GM10266 (cell line): ENCODE data around the gene MCHR2.

Experiments
- DNase-seq: peaks from one replicate; pipeline ENCODE4 v3.0.0; 2012; ENCODE audit errors: extremely low spot score
- TF ChIP-seq, protein P1 (sequence below): IDR thresholded peaks from 2 replicates; pipeline ENCODE4 v1.5.1; 2012; ENCODE audit warnings: mild to moderate bottlenecking, low read depth; ENCODE audit not compliant: control insufficient read depth, insufficient read depth; ENCODE audit errors: missing control alignments

The MCHR2 gene

DNA sequence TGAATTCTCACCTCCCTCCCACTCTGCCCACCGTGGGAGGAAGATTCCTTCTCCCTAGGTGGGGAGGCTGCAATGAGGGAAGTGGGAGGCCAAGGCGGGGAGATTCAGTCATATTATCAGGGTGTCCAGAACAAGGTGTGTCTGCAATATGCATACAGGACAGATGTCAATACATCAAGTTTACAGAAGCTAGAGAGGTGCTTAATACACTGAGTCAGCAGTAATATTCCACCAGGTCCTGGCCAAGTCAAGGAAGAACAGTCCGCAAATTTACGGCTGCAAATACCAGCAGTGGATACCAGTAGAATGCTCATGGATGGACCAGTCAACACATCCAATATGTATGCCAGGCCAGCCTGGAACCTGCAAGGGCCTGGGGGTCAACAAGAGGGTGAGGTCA is 119.0 kb downstream of the MCHR2 start:
- no peak for DNase-seq
- TF ChIP-seq, protein P1, sequence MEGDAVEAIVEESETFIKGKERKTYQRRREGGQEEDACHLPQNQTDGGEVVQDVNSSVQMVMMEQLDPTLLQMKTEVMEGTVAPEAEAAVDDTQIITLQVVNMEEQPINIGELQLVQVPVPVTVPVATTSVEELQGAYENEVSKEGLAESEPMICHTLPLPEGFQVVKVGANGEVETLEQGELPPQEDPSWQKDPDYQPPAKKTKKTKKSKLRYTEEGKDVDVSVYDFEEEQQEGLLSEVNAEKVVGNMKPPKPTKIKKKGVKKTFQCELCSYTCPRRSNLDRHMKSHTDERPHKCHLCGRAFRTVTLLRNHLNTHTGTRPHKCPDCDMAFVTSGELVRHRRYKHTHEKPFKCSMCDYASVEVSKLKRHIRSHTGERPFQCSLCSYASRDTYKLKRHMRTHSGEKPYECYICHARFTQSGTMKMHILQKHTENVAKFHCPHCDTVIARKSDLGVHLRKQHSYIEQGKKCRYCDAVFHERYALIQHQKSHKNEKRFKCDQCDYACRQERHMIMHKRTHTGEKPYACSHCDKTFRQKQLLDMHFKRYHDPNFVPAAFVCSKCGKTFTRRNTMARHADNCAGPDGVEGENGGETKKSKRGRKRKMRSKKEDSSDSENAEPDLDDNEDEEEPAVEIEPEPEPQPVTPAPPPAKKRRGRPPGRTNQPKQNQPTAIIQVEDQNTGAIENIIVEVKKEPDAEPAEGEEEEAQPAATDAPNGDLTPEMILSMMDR, result no peak

DNA sequence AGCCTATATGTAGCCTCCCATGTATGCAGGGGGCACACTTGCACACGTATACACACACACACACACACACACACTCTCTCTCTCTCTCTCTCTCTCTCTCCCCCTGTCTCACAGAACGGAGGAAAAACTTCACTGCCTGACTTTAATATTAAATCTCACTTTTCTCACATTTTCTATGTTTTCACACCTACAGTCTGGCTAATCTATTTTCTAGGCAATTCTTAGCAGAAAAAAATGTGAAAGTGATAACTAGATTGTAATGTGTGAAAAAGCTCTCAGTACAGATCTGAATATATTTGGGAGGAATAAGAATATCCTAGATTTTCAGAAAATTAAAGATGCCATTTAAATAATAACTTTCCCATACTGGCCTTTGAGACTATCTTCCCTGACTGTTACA is 120.9 kb downstream of the MCHR2 start:
- TF ChIP-seq, protein P1, result no peak
- DNase-seq, result no peak

DNA sequence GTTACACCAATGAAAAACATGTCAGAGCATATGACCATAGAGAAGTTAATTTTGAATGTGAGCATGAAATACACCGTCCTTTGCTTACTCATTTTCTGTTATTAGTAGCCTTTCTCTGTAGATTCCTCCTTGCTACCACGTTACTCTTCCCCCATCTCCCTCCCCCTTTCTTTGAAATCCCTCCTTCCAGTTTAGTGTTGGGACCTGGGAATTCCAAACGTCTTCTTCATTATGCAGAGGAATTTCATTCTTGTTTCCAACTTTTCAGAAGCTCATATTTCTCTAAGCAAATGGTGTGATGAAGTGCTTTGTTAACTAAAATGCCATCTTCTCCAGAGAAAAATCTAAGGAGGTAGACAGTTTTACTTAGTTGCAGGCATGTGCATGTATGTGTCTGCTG is 122.4 kb downstream of the MCHR2 start:
- no peak for DNase-seq
- TF ChIP-seq, protein P1, result no peak
